Neuron (in vitro differentiated cells): ENCODE results near the gene C9.
"Not testable (repeated sequence)": the region's sequence is repeated elsewhere in the genome, so short reads cannot be mapped to it uniquely, and the experiment has no call there.

Experiments used
- H2AFZ ChIP-seq: one replicate; pipeline ENCODE4 v1.6.1; 2013; ENCODE audit warnings: low read depth, mild to moderate bottlenecking, inconsistent platforms, low read length, moderate library complexity
- H3K27me3 ChIP-seq: one replicate; pipeline ENCODE4 v1.6.1; 2013; ENCODE audit warnings: low read length; ENCODE audit not compliant: insufficient read depth
- H3K36me3 ChIP-seq: one replicate; pipeline ENCODE4 v1.6.1; 2013; ENCODE audit warnings: low read length; ENCODE audit not compliant: insufficient read depth
- H3K4me1 ChIP-seq: one replicate; pipeline ENCODE4 v1.6.1; 2013; ENCODE audit warnings: low read length; ENCODE audit not compliant: insufficient read depth
- H3K4me3 ChIP-seq: 2 replicates; pipeline ENCODE4 v1.5.1; 2013; ENCODE audit warnings: mild to moderate bottlenecking, low read length, moderate library complexity
- H3K9me3 ChIP-seq: one replicate; pipeline ENCODE4 v1.6.1; 2013; ENCODE audit warnings: low read length

Gene C9

DNA sequence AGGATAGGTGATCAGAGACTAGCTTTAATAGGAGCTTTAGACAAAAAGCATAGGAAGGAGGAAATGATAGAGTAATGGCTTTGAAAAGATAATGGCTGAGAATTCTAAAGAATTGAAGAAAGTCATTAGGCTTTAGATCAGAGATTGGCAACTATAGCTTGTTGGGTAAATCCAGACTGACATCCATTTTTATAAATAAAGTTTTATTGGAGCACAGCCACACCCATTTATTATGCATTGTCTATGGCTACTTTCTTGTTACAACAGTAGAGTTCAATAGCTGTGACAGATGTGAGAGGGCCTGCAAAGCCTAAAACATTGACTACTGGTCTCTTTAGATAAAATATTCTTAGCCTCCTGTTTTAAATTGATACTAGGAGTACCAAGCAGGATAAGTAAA lies 104.2 kb downstream of the C9 start:
- Histone ChIP-seq H3K27me3 (no peaks in the 10 kb centered on the region), H3K4me3 (no peak overlapping the region), H3K4me1 (no peaks in the 10 kb centered on the region), H3K9me3 (no peaks in the 10 kb centered on the region), H3K36me3 (no peaks in the 10 kb centered on the region), H2AFZ (no peak overlapping the region)

GRCh38 chr5:39257554-39257953 lies 106.7 kb downstream of the C9 start:
- Histone ChIP-seq H3K9me3 (no peaks in the 10 kb centered on the region), H3K27me3 (no peaks in the 10 kb centered on the region)

DNA sequence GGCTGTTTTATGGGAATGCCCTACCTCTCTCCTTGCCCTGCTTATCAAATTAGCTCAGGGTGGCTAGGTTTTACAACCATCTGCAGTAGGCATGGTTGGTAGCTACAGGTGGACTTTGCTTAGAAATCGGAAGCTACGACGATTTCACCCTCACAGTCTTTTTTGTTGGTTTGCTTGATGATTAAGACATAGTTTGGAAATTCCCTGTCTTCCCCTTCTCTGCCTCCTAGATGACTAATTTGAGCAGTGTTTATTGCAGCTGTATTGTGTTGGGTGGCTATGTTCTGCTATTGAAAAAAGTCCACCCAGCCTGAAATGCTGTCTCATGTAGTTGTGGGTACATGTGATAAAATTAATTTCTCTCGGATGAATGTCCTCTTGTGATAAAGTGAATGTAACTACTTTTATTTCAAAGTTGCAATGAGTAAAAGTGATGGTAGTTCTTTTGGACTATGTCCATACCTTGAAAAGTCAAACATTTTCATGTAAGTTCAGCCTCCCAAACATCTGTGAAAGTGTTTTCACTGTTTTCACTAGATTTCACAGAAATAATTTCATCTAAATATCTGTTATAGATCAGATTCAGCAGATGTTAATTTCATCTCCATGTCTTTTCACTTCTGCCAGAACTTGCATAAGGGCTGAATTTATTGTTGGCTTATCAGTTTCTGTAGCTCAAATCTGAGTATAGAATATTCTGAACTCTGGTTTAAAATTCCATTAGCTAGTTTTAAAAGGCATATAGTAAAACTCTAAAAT lies 107.6 kb downstream of the C9 start:
- Histone ChIP-seq H3K27me3 (no peaks in the 10 kb centered on the region), H3K4me3 (no peak overlapping the region), H3K9me3 (no peaks in the 10 kb centered on the region), H3K4me1 (no peaks in the 10 kb centered on the region), H2AFZ (no peak overlapping the region), H3K36me3 (no peaks in the 10 kb centered on the region)

More at GRCh38 chr5:39257554-39257953, 106.7 kb downstream of the C9 start:
- Histone ChIP-seq H3K36me3 (no peaks in the 10 kb centered on the region), H2AFZ (no peak overlapping the region), H3K4me1 (no peaks in the 10 kb centered on the region), H3K4me3 (no peak overlapping the region)

DNA sequence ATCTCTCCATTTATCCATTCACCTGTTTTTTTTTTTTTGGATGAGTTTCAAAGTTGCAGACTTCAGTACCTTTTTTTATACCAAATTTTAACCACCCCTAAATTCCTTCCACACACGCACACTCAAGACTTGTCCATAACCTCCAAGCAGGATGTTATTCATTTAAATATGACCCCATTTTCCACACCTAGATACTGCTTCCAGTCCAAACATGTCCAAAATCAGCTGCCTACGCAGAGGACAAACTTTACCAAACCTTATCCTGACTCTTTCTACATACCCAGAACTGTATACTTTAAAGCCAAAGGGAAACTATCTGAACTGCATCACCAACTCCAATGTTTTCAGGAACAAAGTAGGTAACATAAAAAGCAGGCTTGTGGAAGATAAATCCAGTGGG lies 108.9 kb downstream of the C9 start:
- H3K27me3 ChIP-seq: no peaks in the 10 kb centered on the region
- H3K9me3 ChIP-seq: no peaks in the 10 kb centered on the region
- H3K4me3 ChIP-seq: no peak overlapping the region
- no peaks in the 10 kb centered on the region for H3K36me3 ChIP-seq
- H2AFZ ChIP-seq: no peak overlapping the region
- H3K4me1 ChIP-seq: no peaks in the 10 kb centered on the region

DNA sequence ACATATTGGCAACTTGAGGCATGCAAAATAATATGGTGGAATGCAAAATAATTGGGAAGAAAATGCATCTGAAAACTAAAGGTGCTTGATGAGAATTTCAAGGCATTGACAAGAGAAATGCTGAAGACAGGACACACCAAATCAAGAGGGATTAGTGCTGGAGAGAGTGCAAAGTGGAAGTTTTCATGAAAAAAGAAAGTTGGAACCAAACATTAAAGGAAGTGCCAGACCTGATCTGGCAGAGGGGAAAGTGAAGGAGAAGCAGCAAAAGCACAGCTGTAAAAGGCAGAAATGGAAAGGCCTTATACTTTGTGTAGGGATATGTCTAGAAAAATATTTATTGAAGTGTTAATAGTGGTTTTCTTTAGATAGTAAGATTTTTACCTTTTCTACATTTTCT lies 109.6 kb downstream of the C9 start:
- Histone ChIP-seq H3K4me1 (no peaks in the 10 kb centered on the region), H3K9me3 (no peaks in the 10 kb centered on the region), H2AFZ (no peak overlapping the region), H3K36me3 (no peaks in the 10 kb centered on the region), H3K27me3 (no peaks in the 10 kb centered on the region), H3K4me3 (no peak overlapping the region)

GRCh38 chr5:39253196-39253595 lies 111.1 kb downstream of the C9 start:
- Histone ChIP-seq H3K9me3 (no peaks in the 10 kb centered on the region), H3K4me3 (no peak overlapping the region), H3K36me3 (no peaks in the 10 kb centered on the region), H3K4me1 (no peaks in the 10 kb centered on the region), H2AFZ (no peak overlapping the region), H3K27me3 (no peaks in the 10 kb centered on the region)

DNA sequence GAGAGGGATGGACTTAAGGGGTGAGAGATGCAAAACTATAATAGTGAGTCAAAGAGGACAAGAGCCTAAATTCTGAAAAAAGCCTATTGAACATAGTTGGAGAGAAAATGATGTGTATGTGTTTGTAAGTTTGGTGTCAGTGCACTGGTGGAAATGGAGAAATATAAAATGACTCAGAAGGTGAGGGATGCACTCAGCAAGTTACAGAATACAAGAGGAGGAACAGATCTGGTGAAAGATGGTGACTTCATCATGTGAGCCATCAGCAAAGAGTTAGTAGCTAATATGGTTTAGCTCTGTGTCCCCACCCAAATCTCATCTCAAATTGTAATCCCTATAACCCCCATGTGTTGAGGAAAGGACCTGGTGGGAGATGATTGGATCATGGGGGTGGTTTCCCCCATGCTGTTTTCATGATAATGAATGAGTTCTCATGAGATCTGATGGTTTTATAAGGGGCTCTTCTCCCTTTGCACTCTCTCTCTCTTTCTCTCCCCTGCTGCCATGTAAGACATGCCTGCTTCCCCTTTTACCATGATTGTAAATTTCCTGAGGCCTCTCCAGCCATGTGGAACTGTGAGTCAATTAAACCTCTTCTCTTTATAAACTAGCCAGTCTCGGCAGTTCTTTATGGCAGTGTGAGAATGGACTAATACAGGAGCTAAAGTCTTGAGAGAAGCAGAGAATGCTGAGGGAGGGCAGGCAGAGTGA lies 114.6 kb downstream of the C9 start:
- no peaks in the 10 kb centered on the region for H3K36me3 ChIP-seq
- no peaks in the 10 kb centered on the region for H3K9me3 ChIP-seq
- H3K4me1 ChIP-seq: no peaks in the 10 kb centered on the region

DNA sequence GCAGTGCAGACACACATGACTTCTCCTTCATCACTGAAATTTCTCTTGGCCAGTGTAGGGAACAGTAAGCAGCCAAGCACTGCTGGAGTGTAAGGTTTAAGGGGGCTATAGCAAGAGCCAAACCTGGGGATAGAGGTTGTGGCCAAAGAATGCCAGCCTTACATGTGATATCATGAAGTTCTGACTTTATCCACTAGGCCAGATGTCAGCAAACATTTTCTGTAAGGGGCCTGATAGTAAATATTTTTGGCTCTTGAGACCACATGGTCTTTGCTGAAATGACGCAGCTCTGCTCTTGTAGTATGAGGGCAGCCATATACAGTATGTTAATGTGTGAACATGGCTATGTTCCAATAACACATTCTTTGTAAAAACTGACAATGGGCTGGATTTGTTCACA lies 115.2 kb downstream of the C9 start:
- Histone ChIP-seq H3K4me1 (no peaks in the 10 kb centered on the region), H3K36me3 (no peaks in the 10 kb centered on the region), H3K4me3 (no peak overlapping the region), H2AFZ (no peak overlapping the region), H3K9me3 (no peaks in the 10 kb centered on the region), H3K27me3 (no peaks in the 10 kb centered on the region)

More for the DNA sequence above, 114.6 kb downstream of the C9 start:
- Histone ChIP-seq H2AFZ (no peak overlapping the region), H3K27me3 (no peaks in the 10 kb centered on the region), H3K4me3 (no peak overlapping the region)

- no peaks in the 10 kb centered on the region for H3K9me3 ChIP-seq
- no peaks in the 10 kb centered on the region for H3K27me3 ChIP-seq
- no peaks in the 10 kb centered on the region for H3K4me1 ChIP-seq
- H3K4me3 ChIP-seq: no peak overlapping the region
- no peak overlapping the region for H2AFZ ChIP-seq
- H3K36me3 ChIP-seq: no peaks in the 10 kb centered on the region
Observed at GRCh38 chr5:39240750-39241149, 123.5 kb downstream of the C9 start.

- Histone ChIP-seq H3K4me3 (no peak overlapping the region), H3K9me3 (no peaks in the 10 kb centered on the region), H3K36me3 (no peaks in the 10 kb centered on the region), H2AFZ (no peak overlapping the region), H3K27me3 (no peaks in the 10 kb centered on the region), H3K4me1 (no peaks in the 10 kb centered on the region)
Observed at GRCh38 chr5:39238366-39239105, 125.8 kb downstream of the C9 start.

DNA sequence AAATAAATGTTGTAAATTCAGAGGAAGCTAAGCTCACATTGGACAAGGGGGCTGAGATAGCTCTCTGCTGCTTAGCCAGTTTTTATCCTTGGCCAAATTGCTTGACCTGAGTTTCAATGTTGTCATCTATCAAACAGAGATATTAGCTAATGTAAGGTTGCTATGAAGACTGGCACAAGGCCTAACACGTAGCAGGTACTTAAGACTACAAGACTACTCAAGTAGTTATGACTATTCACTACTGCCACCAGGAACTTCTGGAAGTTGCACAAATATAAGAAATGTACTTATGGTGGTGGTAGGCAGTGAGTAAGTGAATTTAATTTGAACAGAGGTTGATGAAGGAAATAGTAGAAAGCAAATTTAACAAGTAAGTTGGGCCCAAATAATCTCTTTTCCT lies 127.6 kb downstream of the C9 start:
- Histone ChIP-seq H3K4me3 (no peak overlapping the region), H3K36me3 (no peaks in the 10 kb centered on the region), H3K9me3 (no peaks in the 10 kb centered on the region), H3K4me1 (no peaks in the 10 kb centered on the region), H3K27me3 (no peaks in the 10 kb centered on the region), H2AFZ (no peak overlapping the region)

DNA sequence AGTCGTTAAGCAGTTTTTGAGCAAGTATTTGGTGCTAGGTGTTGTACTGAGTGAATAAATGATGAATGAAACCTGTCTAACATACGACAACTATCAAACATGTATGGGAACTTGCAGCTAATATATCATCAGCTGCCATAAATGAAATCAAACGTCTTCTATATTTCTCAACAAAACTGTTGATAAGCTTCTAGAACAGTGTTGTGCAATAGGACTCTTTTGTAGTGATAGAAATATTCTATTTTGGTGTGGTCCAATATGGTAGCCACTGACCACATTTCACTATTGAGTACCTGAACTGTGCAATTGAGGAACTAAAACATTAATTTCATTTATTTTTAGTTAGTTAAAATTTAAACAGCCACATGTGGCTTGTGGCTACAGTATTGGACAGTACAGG lies 128.6 kb downstream of the C9 start:
- Histone ChIP-seq H3K27me3 (no peaks in the 10 kb centered on the region), H3K4me1 (no peaks in the 10 kb centered on the region), H2AFZ (no peak overlapping the region), H3K9me3 (no peaks in the 10 kb centered on the region), H3K36me3 (no peaks in the 10 kb centered on the region), H3K4me3 (no peak overlapping the region)

DNA sequence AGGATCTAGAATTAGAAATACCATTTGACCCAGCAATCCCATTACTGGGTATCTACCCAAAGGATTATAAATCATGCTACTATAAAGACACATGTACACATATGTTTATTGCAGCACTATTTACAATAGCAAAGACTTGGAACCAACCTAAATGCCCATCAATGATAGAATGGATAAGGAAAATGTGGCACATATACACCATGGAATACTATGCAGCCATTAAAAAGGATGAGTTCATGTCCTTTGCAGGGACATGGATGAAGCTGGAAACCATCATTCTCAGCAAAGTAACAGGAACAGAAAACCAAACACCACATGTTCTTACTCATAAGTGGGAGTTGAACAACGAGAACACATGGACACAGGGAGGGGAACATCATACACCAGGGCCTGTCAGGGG lies 129.8 kb downstream of the C9 start:
- not testable (repeated sequence) for H3K4me3 ChIP-seq, H2AFZ ChIP-seq, H3K27me3 ChIP-seq, H3K9me3 ChIP-seq, H3K4me1 ChIP-seq, H3K36me3 ChIP-seq
